ENCODE data around the gene LPAR1. TPM values are rescaled to one million over a fixed set of nuclear protein-coding genes. Genes with fewer than 3 reads are reported as not detected.

Gene LPAR1
- total and polyA plus RNA-seq, 11 donors, result 3.7 to 19.3 (median 6.9) TPM

DNA sequence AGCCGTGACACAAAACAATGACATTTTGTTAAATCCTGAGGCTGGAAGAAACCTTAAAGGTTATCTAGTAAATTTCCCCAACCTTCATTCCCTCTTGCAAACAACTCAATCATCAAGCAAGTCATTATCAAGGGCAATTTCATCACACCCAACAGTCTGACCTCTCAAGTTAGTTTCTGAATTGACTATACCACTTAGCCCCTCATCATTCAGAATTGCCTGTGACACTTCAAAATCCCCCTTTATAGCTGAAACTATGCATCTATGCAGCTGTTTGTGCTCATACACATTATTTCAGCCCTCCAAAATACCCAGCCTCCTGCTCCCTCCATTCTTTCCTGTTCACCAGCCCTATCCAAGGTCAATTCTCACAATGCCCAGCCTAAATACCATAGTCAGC, 24.6 kb downstream of the LPAR1 start:
- DNase-seq (no peak), ATAC-seq (no peak)
- intact Hi-C loops (cut with DNase I), result no loop called here
- H3K9me3 ChIP-seq, result no peaks in the 10 kb centered on the region
- H3K4me3 ChIP-seq, result no peak overlapping the region
- no peak overlapping the region for H3K27ac ChIP-seq
- no peaks in the 10 kb centered on the region for H3K36me3 ChIP-seq
- H3K27me3 ChIP-seq, result no peaks in the 10 kb centered on the region
- peaks cover 0 to 18% (median 0%) of the 10 kb centered on the region in 12 donors for H3K4me1 ChIP-seq
- TF ChIP-seq, protein P1, sequence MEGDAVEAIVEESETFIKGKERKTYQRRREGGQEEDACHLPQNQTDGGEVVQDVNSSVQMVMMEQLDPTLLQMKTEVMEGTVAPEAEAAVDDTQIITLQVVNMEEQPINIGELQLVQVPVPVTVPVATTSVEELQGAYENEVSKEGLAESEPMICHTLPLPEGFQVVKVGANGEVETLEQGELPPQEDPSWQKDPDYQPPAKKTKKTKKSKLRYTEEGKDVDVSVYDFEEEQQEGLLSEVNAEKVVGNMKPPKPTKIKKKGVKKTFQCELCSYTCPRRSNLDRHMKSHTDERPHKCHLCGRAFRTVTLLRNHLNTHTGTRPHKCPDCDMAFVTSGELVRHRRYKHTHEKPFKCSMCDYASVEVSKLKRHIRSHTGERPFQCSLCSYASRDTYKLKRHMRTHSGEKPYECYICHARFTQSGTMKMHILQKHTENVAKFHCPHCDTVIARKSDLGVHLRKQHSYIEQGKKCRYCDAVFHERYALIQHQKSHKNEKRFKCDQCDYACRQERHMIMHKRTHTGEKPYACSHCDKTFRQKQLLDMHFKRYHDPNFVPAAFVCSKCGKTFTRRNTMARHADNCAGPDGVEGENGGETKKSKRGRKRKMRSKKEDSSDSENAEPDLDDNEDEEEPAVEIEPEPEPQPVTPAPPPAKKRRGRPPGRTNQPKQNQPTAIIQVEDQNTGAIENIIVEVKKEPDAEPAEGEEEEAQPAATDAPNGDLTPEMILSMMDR (IDR thresholded peaks at IDR 0.05), result no peak
- no peak for TF ChIP-seq POLR2A (IDR thresholded peaks at IDR 0.05)
- WGBS, 4 donors, result 76 to 97% (median 92%) methylated on average over 1 of the region's 1 CpG

DNA sequence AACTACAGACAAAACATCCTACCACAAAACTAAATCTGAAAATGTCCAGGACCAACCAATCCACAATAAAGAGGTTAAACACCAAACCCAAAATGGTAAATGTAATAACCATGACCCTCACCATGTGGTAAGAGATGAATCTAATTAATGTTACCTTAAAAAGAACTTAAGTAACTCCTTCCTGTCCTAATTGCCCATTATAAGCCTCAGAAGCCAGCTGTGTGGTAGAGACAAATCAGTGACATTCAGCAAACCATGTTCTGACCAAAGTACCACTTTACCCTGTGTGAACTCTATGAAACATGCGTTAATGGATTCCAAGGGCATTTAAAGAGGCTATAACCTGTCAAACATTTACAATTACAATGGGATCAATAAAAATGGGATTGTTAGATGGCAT, 25.0 kb downstream of the LPAR1 start:
- DNase-seq (no peak), ATAC-seq (no peak)
- no peak overlapping the region for H3K27ac ChIP-seq
- no peaks in the 10 kb centered on the region for H3K27me3 ChIP-seq
- intact Hi-C loops (cut with DNase I), result no loop called here
- TF ChIP-seq, protein P1 (IDR thresholded peaks at IDR 0.05), result no peak
- no peak for TF ChIP-seq POLR2A (IDR thresholded peaks at IDR 0.05)
- H3K4me3 ChIP-seq, result no peak overlapping the region
- no peaks in the 10 kb centered on the region for H3K36me3 ChIP-seq
- WGBS, 4 donors, result 70 to 91% (median 87%) methylated on average over 1 of the region's 1 CpG
- H3K4me1 ChIP-seq, result peaks cover 0 to 18% (median 0%) of the 10 kb centered on the region in 12 donors
- H3K9me3 ChIP-seq, result no peaks in the 10 kb centered on the region

DNA sequence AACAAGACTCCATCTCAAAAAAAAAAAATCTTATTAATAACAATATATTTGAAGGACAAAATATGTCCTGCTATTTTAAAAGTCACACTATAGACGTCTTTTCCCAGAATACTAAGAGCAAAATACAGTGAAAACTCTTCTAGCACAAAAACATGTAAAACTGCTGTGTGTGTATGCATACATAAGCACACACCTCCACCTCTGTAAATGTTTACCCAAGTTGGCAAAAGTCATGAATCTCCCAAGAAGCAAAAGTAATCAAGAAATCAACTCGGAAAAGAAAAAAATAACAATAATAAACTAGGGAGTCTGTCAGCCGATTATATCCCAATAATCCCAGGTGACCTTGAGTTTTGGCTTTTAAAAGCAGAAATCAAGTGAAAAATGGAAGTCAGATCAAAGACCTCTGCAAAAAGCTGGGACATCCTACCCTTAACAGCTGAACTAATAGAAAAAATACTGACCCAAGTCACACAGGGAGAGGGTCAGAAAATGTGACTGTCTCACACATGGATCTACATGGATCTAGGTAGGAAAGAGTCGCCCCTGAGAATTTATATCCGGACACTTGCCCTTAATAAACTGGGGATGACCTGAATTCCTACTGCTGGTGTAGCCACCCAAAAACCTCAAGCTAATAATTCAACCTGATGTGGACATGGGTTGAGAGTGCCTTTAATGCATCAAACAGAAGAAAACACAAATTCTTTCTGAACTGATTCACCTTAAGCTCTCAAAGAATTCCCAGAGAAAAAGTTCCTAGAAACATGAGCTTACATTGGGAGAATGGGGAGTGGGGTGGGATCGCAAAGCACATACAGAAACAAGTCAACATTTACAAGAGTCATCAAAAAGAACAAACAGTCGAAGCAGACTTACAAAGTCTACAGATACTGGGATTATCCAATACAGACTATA, 29.9 kb downstream of the LPAR1 start:
- Histone ChIP-seq H3K27me3 (no peaks in the 10 kb centered on the region), H3K9me3 (no peaks in the 10 kb centered on the region), H3K27ac (no peak overlapping the region), H3K4me1 (no peaks in the 10 kb centered on the region), H3K4me3 (no peak overlapping the region), H3K36me3 (no peaks in the 10 kb centered on the region)
- intact Hi-C loops (cut with DNase I), result no loop called here
- TF ChIP-seq, protein P1 (IDR thresholded peaks at IDR 0.05), result no peak
- TF ChIP-seq POLR2A (IDR thresholded peaks at IDR 0.05), result no peak
- 83 to 88% (median 85%) methylated on average over 7 of the region's 7 CpGs for WGBS, 4 donors
- ATAC-seq, result no peak
- DNase-seq, result no peak

DNA sequence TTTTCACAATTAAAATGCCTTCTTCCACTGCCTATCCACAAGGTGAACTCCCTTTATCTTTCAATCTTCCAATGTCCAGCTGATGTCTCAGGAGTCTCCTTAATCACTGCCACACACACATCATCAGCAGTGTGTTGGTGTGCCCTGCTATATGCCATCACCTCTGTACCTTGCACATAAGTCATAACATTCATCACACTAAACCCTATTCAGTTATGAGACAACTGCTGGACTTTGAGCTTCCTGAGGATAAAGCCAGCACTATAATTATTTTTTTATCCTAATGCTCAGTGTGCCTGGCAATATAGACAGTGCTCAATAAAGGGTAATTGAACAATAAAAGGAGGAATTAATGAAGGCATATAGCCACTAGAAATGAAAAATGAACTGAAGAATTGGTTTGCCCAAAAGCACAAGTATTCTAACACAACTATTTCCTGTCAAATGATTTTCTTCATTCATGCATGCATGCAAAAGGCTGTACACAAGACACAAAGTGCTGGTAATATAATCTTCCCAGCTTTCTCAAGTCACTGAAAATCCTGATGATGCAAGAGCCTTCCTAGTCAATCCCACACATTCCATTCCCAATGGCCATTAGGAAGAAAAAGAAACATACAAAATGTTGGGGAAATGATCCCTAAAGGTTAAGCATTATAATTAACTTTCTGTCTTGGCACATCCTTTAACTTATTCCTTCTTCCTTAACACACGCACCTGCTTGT, 32.4 kb downstream of the LPAR1 start:
- Histone ChIP-seq H3K9me3 (no peaks in the 10 kb centered on the region), H3K4me1 (peaks cover 0 to 12% (median 0%) of the 10 kb centered on the region in 12 donors), H3K27me3 (no peaks in the 10 kb centered on the region), H3K36me3 (no peaks in the 10 kb centered on the region), H3K4me3 (no peak overlapping the region), H3K27ac (no peak overlapping the region)
- DNase-seq (no peak), ATAC-seq (no peak)
- WGBS, 4 donors, result 78 to 90% (median 83%) methylated on average over 1 of the region's 1 CpG
- intact Hi-C loops (cut with DNase I), result no loop called here
- TF ChIP-seq, protein P1 (IDR thresholded peaks at IDR 0.05), result no peak
- no peak for TF ChIP-seq POLR2A (IDR thresholded peaks at IDR 0.05)

All from heart left ventricle (tissue), 16 donors.